ENCODE results near the gene SLX9.

Gene SLX9

DNA sequence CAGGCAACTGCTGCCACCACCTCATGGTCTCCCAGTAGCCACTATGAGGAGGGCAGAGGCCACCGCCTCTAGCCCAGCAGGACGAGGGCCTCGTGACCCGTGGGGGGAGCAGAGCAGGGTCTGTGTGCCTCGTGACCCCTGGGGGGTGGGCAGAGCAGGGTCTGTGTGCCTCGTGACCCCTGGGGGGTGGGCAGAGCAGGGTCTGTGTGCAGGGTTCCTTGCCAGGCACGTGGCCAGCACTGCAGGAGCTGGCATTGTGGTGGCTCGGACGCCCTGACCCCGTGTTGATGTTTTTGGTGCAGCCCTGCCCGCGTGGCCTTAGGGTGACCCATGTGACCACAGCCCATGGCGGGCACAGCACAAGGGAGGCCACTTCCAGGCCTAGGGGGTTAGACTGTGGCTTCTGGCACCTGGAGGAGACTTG, 52.8 kb downstream of the SLX9 start:
- no peak for DNase-seq

DNA sequence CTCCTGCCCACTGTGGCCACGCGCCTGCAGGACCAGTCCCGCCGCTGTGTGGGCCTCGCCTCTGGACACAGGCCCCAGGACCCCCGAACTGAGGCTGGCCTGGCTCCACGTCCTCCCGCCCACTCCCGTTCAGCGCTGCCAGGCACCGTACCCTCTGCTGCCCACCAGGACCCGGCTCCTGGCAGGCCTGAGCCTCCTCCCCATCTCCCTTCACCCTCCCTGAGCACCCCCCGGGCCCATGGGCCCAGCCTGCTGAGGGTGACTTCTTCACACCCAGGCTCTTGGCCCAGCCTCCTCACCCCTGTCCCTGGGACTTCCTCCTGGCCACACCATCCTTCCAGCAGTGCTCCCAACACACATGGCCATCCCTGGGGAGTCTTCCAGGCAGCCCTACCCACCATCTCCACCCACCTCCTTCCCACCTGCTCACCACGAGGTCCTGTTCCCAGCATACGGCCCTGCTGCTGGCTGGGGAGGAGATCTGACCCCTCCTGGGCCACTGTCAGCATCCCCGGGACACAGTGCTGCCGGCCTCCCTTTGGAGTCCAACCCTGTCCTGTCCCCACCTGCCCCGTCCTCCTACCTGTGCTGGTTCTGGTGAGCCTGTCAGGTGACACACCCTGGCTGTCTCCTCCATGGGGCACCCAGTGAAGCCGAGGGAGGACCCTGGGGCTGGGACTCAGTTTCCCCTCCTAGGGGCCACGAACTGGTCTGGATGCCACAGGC, 53.7 kb downstream of the SLX9 start:
- no peak for DNase-seq

DNA sequence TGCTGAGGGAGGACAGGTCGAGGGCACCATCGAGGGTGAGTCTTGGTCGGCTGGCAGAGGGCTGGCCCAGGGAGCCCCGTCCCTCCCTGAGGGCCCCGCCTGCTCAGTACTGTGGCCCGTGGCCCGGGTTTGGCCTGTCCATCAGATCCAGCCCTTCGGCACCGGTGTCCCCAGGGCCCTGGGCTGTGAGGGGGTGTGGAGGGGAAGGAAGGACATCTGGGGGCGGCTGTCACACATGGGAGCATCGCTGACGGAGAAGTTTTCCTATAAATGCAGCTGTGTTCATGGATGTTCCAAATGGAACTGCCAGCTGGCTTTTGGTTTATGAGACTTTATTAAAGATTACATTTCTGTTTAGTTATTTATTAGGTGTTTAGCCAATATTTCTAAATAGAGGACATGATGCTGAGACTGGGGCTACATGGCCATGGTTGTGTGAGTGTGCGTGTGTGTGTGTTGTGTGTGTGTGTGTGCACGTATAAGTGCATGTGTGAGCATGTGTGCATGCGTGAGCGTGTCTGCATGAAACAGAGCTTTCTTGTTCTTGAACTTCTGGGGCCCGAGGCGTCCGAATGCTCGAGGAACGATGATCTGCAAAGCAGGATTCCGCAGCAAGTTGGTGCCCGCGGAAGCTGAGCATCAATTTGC, 54.3 kb downstream of the SLX9 start:
- DNase-seq, result no peak

DNA sequence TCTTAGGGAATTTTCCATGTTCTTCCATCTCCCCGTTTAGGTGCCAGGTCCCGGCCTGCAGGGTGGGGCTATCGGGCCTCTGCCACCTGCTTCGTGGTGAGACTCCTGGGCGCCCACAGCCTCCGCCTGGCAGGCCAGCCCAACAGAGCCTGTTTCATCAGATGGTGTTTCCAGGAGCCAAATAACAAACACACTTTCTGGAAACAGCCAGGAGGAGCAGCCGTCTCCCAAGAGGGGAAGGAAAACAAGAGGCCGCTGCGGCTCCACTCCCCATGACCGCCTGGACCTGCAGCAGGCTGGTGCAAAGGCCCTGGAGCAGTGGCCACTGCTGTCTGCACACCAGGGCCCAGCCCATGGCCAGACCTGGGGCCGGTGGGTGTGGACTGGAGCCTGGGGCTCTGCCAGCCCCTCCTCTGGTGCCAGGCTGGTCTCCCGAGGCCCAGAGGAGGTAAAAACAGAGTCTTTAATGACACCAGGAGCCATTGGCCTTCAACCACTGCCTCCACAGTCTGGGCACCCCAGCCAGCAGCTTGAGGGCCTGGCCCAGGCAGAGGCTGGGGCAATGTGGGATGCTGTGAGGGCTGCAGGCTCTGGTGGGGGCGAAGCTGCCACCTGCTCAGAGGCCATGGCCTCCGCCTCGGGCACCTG, 55.0 kb downstream of the SLX9 start:
- no peak for DNase-seq

DNA sequence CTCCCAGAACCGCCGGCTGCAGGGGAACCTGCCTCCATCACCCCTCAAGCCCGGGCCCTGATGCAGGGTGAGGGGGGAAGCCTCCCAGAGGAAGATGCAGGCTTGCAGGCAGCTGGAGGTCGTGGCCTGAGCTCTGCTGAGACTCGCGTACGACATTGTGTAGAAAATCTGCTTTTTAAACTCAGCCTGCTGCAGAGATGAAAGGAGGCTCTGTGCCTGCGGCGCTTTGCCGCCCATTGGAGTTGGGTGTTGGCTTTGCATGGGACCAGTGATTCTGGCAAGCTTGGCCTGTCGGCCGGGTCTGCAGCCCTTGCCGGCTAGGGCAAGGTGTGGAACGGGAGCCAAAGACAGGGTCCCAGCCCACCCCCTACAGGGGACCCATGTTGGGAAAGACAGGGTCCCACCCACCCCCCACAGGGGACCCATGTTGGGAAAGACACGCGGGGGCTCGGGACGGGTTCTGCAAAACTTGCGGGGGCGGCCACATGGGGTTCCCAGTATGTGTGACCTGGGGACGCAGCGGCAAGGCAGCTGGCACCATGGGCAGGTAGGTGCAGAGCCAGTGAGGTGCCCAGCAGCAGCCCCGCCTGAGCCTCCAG, 55.6 kb downstream of the SLX9 start:
- no peak for DNase-seq

DNA sequence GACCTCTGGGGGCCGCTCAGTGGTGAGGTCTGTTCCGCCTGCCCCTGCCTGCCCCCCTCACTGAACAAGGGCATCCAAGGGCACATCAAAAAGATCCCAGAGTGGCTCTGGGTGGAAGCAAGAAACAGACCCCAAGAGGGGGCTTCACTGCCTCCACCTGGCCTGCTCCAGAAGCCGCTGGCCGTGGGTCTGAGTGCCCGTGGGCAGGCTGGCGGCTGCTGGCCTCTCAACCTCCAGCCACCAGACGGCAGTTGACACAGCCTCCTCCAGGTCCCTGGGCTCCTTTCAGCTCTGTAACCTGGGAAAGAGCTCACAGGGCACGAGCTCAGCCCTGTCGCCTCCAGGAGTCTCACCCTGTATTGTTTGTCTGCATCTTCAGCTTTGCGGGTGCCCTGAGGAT, 56.3 kb downstream of the SLX9 start:
- DNase-seq, result no peak

DNA sequence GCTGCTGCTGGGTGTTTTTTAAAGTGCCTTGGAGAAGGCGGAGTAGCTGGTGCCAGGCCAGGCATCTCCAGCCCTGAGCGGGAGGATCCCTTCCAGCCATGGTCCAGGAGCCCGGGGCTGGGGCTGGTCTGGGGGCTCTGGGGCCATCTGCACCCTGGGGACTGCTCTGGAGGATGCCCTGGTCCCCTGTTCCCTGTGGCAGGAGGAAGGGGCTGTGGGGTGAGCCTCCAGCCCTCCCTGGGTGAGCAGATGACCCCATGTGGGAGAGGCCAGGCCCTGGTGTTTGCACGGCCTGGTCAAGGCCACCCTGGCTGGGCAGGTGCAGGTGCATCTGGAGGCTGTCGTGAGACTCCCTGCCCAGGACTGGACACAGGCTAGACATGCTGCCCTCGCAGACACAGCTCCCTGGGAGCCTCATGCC, 56.7 kb downstream of the SLX9 start:
- no peak for DNase-seq

DNA sequence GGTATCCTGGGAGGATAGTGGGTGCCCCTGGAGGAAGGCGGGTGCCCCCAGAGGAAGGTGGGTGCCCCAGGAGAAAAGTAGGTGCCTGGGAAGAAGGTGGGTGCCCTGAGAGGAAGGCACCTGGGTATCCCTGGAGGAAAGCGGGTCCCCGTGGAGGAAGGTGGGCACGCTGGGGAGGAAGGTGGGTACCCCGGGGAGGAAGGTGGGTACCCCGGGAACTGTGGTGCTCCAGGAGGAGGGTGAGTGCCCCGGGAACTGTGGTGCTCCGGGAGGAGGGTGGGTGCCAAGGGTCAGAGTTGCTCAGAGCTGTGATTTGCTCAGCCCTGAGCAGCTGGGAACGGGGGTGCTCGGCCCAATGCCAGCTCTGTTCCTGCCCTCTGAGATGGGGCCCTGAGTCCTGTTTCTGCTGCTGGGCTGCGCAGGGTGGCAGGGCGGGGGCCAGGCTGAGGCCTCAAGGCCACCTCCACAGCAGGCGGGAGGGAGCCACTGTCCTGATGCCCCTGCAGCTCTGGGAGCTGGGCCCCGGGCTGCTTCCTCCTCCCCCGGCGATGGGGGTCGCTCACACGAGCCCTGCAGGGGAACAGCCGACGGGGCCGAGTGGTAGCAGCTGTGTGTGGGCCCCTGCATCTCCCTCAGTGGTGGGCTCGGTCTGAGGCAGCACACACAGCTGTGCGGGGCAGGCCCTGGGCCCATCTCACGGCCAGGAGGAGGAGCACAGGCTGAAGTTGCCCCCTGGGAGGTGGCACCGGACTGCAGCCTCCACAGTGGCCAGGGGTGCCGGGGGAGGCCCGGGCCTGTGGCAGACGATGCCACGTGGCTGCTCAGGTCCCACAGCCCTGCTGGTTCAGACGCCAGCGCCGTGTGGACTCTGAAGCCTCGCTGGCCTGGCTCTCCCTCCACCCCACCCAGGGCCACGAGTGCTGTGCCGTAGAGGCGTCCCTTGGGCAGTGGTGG, 57.4 kb downstream of the SLX9 start:
- no peak for DNase-seq

DNA sequence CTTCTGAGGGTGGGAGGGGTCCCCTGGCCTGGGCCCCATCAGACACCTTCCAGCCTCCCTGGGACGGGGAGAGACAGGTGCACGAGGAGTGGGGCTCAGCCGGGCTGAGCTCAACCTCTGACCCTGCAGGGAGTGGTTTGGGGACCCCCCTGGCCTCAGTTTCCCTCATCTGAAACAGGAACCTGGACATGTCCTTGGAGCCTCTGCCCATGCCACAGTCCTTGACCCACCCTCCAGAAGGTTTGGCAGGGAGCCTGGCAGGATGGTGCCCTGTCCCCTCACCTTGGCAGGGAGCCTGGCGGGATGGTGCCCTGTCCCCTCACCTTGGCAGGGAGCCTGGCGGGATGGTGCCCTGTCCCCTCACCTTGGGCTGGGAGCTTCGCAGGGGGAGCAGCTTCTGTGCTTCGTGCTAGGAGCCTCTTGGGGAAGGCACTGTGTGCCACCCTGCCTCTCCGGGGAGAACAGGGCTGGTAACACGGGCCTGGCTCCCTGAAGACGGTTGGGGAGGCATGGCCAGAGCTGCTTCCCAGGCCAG, 58.3 kb downstream of the SLX9 start:
- DNase-seq, result no peak

DNA sequence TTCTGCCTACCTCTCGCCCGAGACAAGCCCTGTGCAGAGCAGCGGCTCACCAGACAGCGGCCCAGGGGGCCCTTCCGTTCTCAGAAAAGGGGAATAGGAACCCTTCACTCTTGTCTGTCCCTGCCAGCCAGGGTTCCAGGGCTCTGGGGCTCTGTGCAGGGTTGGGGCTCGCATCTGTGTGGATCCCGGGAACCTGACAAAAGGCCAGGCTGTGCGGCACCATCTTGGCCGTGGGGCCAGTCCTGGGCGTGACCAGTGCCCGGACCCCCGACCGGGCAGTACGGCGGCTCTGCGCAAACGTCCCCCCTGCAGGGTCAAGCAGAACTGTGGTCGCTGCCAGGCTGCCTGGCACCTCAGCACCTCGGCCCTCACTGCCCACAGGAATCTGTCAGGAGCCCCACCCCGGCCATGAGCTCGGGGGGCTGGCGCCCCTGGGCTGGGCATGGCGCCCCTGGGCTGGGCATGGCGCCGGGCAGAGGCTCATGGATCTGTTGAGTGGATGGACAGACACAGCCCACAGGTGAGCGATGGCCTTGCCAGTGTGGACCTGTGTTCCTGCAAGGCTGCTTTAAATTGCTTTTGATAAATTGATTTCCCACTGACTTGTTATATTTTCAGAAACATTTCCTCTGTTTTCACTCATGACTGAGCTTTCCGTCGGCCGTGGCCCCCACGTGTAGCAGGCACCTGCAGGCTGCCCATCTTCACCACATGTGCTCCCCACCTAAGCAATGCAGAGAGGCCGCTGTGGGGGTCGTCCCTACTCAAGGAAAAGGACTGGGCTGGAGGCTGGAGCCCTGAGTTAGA, 59.0 kb downstream of the SLX9 start:
- no peak for DNase-seq

DNA sequence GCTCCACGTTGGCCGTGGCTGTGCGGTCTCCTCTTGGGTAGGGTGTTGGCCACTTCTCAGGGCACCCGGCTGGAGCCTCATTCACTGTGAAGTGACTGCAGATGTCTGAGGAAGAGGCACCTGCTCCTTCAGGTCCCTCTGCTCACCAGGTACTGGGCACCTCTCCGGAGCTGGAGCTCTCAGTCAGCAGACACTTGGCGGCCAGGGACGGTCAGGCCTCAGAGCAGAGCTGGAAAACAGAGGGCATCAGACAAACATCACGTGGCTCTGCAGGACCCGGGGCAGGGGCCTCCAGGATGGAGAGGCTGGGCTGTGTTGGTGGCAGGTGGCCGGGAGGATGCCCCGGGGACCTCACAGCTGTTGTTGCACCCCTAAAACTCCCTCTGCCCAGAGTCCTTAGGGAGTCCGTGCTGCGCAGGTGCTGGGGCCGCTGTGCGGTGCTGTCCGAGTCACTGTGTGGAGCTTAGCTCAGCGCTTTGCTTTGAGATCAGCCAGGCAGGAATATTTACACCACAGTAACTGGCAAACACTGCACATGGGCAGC, 59.7 kb downstream of the SLX9 start:
- no peak for DNase-seq

DNA sequence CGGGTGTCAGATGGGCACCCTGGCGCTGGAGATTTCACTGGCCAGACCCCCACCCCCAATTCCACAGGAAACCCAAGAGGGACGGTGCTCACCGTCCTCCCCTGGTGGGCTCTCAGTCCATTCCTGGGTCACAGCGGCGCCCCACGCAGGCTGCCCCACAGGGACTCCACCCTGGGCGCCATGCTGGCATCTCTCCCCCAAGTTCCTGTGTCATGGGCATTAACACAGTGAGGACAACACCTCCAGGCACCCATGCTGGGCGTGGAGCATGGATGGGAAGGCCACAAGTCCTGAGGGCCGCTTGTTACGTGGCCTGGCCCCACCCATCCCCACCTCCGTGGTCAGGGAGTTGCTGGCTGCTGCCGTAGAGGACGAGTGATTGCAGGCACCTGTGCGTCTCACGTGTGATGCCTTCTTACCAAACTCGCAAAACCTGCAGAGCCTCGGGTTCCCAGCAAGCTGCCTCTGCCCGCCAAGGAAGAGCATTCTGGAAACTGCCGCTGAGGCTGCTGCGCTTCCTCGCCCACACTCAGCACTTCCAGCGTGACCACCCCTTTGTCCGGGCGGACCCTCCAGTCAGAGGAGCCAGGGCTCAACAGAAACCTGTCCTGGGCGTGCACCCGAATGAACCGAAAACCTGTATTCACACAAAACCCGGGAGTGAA, 60.3 kb downstream of the SLX9 start:
- no peak for DNase-seq

DNA sequence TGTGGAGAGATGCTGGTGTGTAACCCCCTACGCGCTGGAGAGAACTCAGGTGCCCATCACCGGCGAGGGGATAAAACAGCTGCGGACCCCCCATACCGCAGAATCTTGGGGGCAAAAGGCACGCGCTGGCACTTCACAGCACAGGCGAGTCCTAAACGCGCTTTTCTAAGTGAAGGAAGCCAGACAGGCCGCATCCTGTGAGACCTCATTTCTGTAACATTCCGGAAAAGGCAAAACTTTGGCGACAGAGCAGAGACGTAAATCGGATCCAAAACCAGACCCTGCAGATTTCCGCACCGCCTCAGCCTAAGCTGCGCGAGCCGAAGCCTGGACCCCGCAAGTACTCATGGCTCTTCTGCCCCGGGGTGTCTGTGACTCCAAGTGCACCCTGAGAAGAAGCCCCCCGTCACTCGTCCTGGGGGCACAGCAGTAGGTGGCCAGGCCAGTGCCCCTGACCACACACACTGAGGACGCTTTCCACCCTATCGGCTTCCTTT, 60.9 kb downstream of the SLX9 start:
- no peak for DNase-seq

DNA sequence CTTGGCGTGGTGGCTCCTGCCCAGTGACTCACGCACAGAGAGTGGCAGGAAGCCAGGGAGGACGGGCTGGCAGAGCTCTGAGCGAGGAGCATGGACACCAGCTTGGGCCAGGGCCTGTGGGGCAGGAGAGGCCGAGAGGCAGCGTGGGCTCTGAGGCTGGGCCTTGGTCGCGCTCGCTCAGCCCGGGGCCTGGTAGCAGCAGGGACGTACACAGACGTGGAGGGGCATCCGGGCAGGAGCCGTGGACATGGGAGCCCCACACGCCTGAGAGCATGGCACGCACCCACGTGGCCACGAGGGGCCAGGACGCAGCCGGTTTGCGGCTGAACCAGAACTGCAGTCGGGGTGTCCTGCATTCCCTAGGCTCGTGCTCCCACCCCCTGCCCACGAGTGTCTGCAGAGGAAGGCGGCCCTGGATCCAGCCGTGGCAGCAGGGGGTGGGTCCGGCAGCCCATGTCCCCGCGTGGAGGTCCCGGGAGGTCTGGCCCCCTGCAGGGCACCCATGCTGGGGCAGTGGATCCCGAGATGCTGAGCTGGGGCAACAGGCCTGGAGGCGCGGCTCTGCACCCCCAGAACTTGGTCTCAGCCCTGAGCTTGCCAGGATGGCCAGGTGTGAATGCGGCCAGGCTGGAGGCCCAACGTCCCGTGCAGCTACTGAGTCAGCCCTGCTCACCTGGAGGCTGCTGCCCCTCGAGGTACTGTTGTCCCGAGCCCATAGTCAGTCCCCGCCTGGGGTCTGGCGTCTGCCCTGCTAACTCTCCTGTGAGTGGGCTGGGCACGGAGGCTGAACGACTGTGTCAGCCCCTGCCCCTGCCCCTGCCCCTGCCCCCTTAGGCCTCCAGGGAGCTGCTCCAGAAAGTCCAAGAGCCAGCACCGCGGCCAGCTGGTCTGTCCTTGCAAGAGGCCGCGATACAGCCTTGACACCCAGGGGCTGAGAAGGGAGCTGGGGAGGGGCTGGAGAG, 61.6 kb downstream of the SLX9 start:
- no peak for DNase-seq

DNA sequence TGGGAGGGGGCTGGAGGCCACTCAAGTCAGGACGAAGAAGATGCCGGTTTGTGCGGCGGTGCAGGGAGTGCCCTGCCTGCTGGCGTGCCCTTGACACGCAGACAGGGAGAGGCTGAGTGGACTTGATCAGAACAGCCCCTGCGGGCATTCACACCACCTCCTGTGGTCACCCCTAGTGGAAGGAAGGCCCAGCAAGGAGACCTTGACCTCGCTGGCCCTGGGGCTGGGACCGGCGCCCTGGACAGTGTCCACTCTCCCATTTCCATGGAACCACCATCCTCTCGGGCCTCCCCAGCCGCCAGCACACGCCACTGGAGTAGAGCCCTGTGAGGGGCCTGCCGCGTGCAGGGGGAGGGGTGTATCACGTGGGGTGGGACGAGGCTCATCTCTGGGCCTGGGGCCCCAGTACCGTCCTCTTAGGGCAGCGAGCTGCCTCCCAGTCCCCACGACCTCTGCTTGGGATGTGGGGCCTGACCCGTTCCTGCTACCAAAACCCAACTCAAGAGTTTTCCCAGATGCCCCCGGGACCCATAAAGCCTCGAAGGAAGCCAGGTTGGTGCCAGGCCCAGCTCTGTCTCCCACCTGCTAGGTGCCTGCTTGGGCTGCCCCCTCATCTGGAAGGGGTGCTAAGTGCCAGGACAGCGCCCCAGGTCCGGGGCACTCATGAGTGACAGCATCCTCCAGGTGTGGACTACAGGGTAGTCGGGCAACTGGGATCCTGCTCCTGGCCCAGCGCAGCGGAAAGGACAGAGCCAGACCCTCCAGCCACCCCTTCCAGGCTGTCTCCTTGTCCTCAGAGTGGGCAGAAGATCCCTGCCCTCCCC, 62.8 kb downstream of the SLX9 start:
- no peak for DNase-seq

DNA sequence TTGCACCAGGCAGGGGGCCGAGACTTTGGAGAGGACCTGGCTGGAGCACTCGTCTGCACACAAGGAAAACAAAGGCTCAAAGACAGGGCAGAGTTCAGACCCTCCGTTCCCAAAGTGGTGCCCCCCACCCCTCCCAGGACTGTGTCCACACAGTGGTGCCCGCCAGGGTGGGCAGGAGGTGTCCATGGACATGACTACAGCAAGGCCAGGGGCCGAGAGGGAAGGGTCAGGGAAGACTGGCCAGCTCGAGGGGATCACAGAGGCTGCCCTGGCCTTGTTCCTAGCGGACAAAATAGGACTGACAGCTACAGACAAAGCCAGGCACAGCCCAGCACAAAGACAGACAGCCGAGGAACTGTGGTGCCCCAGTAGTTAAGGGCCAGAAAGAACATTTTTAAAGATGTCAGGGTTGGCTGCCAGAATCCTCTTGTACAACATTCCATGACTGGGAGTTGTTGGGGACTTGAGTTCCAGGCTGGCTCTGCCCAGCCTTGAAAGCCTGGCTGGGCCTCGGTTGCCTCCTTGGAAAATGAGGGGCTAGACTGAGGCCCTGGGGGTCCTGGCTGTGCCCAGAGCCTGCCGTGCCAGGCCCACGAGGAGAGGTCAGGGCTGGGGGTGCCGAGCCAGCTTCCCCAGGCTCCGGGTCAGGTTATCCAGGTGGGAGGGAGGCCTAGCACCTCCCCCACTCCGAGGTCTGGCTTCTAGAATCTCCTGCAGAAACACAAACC, 63.7 kb downstream of the SLX9 start:
- no peak for DNase-seq

DNA sequence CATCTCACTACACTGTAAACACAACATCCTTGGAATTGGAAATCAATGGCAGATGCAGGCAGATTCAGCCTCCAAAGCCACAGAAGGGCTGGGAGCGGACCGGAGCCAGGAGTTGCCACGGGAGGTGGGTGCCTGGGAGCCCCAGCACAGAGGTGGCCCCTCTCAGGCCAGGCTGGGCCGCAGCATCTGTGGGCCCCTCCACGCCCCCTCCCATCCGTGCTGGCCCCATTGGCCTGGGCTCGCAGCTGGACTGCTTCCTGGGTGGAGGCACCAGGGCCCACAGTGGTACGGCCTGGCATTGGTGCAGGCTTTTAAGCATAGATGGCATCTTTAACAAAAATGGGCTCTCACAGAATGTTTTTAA, 64.2 kb downstream of the SLX9 start:
- DNase-seq, result no peak

Data from GDM1 (cell line).